Caco-2 (cell line): ENCODE measurements around the gene LATS2. TPM values are rescaled to one million over a fixed set of nuclear protein-coding genes. Genes with fewer than 3 reads are reported as not detected.

Source experiments
- BruUV-seq: library from RNA; stranded (reverse); fragments of 400-500 nt; replicated peaks from 2 replicates; lab custom pipeline; 2021; lab: Mats Ljungman, UMichigan
- CTCF ChIA-PET: fragments of 300-600 bp; sonication (Branson Sonifier 250); formaldehyde crosslinking; loops from one replicate; lab custom pipeline; 2022; ENCODE audit warnings: antibody characterized with exemption; lab: Charles Lee
- POLR2A ChIA-PET: fragments of 300-600 bp; sonication (Branson Sonifier 250); formaldehyde crosslinking; loops from one replicate; lab custom pipeline; 2022; ENCODE audit warnings: antibody characterized with exemption; lab: Charles Lee
- DNase-seq, 2 experiments: peaks; one replicate each; pipeline versions ENCODE4 v3.0.0 to v3.0.0-alpha.2; 2020 to 2022
- H3K27me3 ChIP-seq: replicated peaks from 2 replicates; pipeline ENCODE4 v1.6.0; 2011; ENCODE audit warnings: low read length; ENCODE audit not compliant: control insufficient read depth, insufficient read depth
- H3K36me3 ChIP-seq: 2 replicates; pipeline ENCODE4 v1.5.1; 2011; ENCODE audit warnings: low read length; ENCODE audit not compliant: control insufficient read depth, insufficient read depth
- H3K4me1 ChIP-seq: fragments of 250-450 bp; sonication (Bioruptor Pico); 2 replicates; pipeline ENCODE4 v1.5.1; 2020; ENCODE audit warnings: mild to moderate bottlenecking
- H3K4me3 ChIP-seq: 2 replicates; pipeline ENCODE4 v1.5.1; 2011; ENCODE audit warnings: low read depth, mild to moderate bottlenecking, control low read depth, low read length
- H3K9me3 ChIP-seq: fragments of 250-450 bp; sonication (Bioruptor Pico); 2 replicates; pipeline ENCODE4 v1.5.1; 2020; ENCODE audit warnings: mild to moderate bottlenecking, moderate library complexity
- H3K27ac Mint-ChIP-seq: one replicate; pipeline ENCODE4 v1.8.0; 2022; ENCODE audit warnings: mixed read lengths; ENCODE audit not compliant: unreplicated experiment
- H3K27me3 Mint-ChIP-seq: one replicate; pipeline ENCODE4 v1.8.0; 2022; ENCODE audit warnings: mixed read lengths; ENCODE audit not compliant: insufficient read depth, unreplicated experiment
- H3K36me3 Mint-ChIP-seq: one replicate; pipeline ENCODE4 v1.8.0; 2022; ENCODE audit warnings: mild to moderate bottlenecking, mixed read lengths; ENCODE audit not compliant: insufficient read depth, unreplicated experiment
- H3K4me1 Mint-ChIP-seq: one replicate; pipeline ENCODE4 v1.8.0; 2022; ENCODE audit warnings: low read depth, mixed read lengths; ENCODE audit not compliant: unreplicated experiment
- H3K4me3 Mint-ChIP-seq: one replicate; pipeline ENCODE4 v1.8.0; 2022; ENCODE audit warnings: mild to moderate bottlenecking, moderate library complexity, mixed read lengths; ENCODE audit not compliant: unreplicated experiment
- H3K9me3 Mint-ChIP-seq: one replicate; pipeline ENCODE4 v1.8.0; 2022; ENCODE audit warnings: mixed read lengths; ENCODE audit not compliant: unreplicated experiment
- CTCF ChIP-seq, 2 experiments: fragments of 200-600 bp in 1 of 2; IDR thresholded peaks; 1 replicate in 1 of 2; 2 replicates in 1 of 2; pipeline versions ENCODE4 v1.5.1 to v1.8.0; 2011 to 2022; ENCODE audit warnings: antibody characterized with exemption in 1 of 2, control low read depth in 1 of 2, inconsistent platforms in 1 of 2, low read depth in 1 of 2, low read length in 1 of 2, mild to moderate bottlenecking in 1 of 2, moderate library complexity in 1 of 2; ENCODE audit not compliant: insufficient read depth in 1 of 2, severe bottlenecking in 1 of 2, unreplicated experiment in 1 of 2
- intact Hi-C: fragments of 100-400 bp; cut with micrococcal nuclease; formaldehyde crosslinking; loops from one replicate; pipeline ENCODE4 v1.10.0; 2022; ENCODE audit not compliant: unreplicated experiment
- total RNA-seq: library from RNA; stranded (reverse); gene quantifications from 2 replicates; pipeline ENCODE4 v1.2.3, GENCODE V29; 2022

The LATS2 gene
- total RNA-seq, 1 experiment from 2014 or later = 45.6 TPM

- intact Hi-C loops = no loop called here
- Histone ChIP-seq H3K27me3 (no peaks in the 10 kb centered on the region), H3K36me3 (no peaks in the 10 kb centered on the region; the same call in none of the 2 replicates), H3K4me3 (peak overlapping the region; percentile 99), H3K9me3 (no peaks in the 10 kb centered on the region), H3K4me1 (peaks cover 32% of the 10 kb centered on the region)
- TF ChIP-seq CTCF (IDR thresholded peaks at IDR 0.05; ENCODE audit: insufficient read depth in 1 of 2, low read depth in 1 of 2, low read length in 1 of 2, severe bottlenecking in 1 of 2, unreplicated experiment in 1 of 2) = no peak
- BruUV-seq = no TSS peak
- H3K27me3 Mint-ChIP-seq = no peaks in the 10 kb centered on the region
- peaks cover 61% of the 10 kb centered on the region for H3K36me3 Mint-ChIP-seq
- no peaks in the 10 kb centered on the region for H3K9me3 Mint-ChIP-seq
- ChIA-PET CTCF (no interaction called here), POLR2A (interaction anchor here (0.7 to 2.5 kb wide), 5 partner anchors 10 to 118 kb away, joined by 3 to 27 read pairs (median 6); partner anchors contain the start of genes MRPL57 and SKA3)
- H3K4me3 Mint-ChIP-seq = peak overlapping the region; percentile 79
- peaks cover 24% of the 10 kb centered on the region for H3K4me1 Mint-ChIP-seq
- H3K27ac Mint-ChIP-seq = peak overlapping the region; percentile 86
- no peak for DNase-seq
Observed at GRCh38 chr13:21059641-21060337, 1.6 kb downstream of the LATS2 start.

GRCh38 chr13:21058361-21058760 is 3.0 kb downstream of the LATS2 start:
- peaks cover 34% of the 10 kb centered on the region for H3K4me1 ChIP-seq
- H3K4me3 ChIP-seq = no peak overlapping the region
- Mint-ChIP-seq H3K4me3 (peak overlapping the region; percentile 79), H3K9me3 (no peaks in the 10 kb centered on the region), H3K4me1 (peaks cover 28% of the 10 kb centered on the region), H3K27me3 (no peaks in the 10 kb centered on the region), H3K27ac (no peak overlapping the region), H3K36me3 (peaks cover 75% of the 10 kb centered on the region)
- H3K27me3 ChIP-seq = no peaks in the 10 kb centered on the region
- no TSS peak for BruUV-seq
- TF ChIP-seq CTCF (IDR thresholded peaks at IDR 0.05; ENCODE audit: insufficient read depth in 1 of 2, low read depth in 1 of 2, low read length in 1 of 2, severe bottlenecking in 1 of 2, unreplicated experiment in 1 of 2) = no peak
- no peak for DNase-seq
- no peaks in the 10 kb centered on the region; the same call in none of the 2 replicates for H3K36me3 ChIP-seq
- ChIA-PET CTCF (interaction anchor here (0.7 kb wide), 2 partner anchors 18 to 50 kb away, joined by 3 to 6 read pairs; no protein-coding TSS in a partner anchor), POLR2A (interaction anchor here (0.6 kb wide), 1 partner anchor 40 kb away, joined by 3 read pairs; no protein-coding TSS in a partner anchor)
- no peaks in the 10 kb centered on the region for H3K9me3 ChIP-seq
- intact Hi-C loops = no loop called here

GRCh38 chr13:21055511-21056045 is 5.8 kb downstream of the LATS2 start:
- no TSS peak for BruUV-seq
- ChIA-PET CTCF (interaction anchor here (1.2 kb wide), 1 partner anchor 21 kb away, joined by 3 read pairs; no protein-coding TSS in a partner anchor), POLR2A (interaction anchor here (0.7 kb wide), 1 partner anchor 121 kb away, joined by 3 read pairs; the partner anchor contains the start of genes MRPL57 and SKA3)

More at GRCh38 chr13:21055511-21056045, 5.8 kb downstream of the LATS2 start:
- H3K27ac Mint-ChIP-seq = no peak overlapping the region
- Histone ChIP-seq H3K36me3 (no peaks in the 10 kb centered on the region; the same call in none of the 2 replicates), H3K4me1 (peaks cover 31% of the 10 kb centered on the region), H3K9me3 (no peaks in the 10 kb centered on the region), H3K27me3 (no peaks in the 10 kb centered on the region), H3K4me3 (no peak overlapping the region)
- no peak for DNase-seq
- peaks cover 84% of the 10 kb centered on the region for H3K36me3 Mint-ChIP-seq
- intact Hi-C loops = no loop called here
- H3K27me3 Mint-ChIP-seq = no peaks in the 10 kb centered on the region
- no peaks in the 10 kb centered on the region for H3K9me3 Mint-ChIP-seq
- H3K4me3 Mint-ChIP-seq = no peak overlapping the region
- H3K4me1 Mint-ChIP-seq = peaks cover 27% of the 10 kb centered on the region
- no peak for TF ChIP-seq CTCF (IDR thresholded peaks at IDR 0.05; ENCODE audit: insufficient read depth in 1 of 2, low read depth in 1 of 2, low read length in 1 of 2, severe bottlenecking in 1 of 2, unreplicated experiment in 1 of 2)
